ENCODE results near the gene CEP85L.

- TF ChIP-seq, protein P1, sequence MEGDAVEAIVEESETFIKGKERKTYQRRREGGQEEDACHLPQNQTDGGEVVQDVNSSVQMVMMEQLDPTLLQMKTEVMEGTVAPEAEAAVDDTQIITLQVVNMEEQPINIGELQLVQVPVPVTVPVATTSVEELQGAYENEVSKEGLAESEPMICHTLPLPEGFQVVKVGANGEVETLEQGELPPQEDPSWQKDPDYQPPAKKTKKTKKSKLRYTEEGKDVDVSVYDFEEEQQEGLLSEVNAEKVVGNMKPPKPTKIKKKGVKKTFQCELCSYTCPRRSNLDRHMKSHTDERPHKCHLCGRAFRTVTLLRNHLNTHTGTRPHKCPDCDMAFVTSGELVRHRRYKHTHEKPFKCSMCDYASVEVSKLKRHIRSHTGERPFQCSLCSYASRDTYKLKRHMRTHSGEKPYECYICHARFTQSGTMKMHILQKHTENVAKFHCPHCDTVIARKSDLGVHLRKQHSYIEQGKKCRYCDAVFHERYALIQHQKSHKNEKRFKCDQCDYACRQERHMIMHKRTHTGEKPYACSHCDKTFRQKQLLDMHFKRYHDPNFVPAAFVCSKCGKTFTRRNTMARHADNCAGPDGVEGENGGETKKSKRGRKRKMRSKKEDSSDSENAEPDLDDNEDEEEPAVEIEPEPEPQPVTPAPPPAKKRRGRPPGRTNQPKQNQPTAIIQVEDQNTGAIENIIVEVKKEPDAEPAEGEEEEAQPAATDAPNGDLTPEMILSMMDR (IDR thresholded peaks at IDR 0.05; ENCODE audit: borderline replicate concordance, extremely low read depth, low read length, poor library complexity, severe bottlenecking) = no peak
- TF ChIP-seq EZH2 (IDR thresholded peaks at IDR 0.05; ENCODE audit: borderline replicate concordance, low read depth, low read length, severe bottlenecking) = no peak
These were observed 40.1 kb downstream of the CEP85L start for GRCh38 chr6:118611334-118611733.
